ENCODE measurements around the gene TANK. TPM values are rescaled to one million over a fixed set of nuclear protein-coding genes. Genes with fewer than 3 reads are reported as not detected.

Gene TANK
- total and polyA plus RNA-seq, 4 experiments from 2014 or later = 76.3 to 91.2 (median 88.4) TPM

DNA sequence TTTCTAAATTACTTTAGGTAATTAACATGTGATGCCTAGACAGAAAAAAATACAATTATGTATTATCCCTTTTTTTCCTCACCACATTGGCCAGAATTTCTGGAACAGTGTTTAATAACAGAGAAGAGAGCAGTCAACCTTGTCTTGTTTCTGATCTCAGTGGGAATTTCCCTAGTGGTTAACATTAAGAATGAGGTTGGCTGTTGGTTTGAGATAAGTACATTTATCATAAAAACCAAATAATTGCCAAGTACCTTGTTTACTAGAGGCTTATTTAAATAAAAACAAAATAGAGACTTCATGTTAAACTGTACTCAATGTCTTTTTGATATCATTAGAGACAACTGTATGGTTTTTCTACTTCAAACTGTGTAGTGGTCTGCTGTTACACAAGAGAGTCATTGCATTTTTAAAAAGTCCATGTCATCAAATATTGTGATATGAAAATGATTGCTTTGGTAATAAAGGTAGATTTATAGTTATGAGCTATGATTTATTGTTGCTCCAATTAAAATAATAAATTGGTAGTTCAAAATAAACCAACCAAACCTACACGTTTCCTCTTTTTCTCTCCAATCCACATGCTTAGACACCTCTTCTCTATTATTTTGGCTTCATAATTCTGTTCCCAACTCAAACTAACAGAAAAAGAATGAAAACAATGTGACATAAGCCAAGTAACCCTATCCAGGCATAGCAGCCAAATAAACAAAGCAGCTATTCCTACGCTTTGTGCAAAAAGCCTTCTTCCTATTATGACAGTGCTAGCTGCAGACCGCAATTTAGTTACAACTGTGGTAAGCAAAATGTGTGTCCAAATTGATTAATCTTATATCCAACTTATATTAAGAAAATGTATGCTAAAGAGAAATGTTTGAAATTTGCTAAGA is 20.9 kb upstream of the TANK start:
- Histone ChIP-seq H3K4me1 (ENCODE audit: insufficient read depth, low read length) (peaks cover 65% of the 10 kb centered on the region), H3K36me3 (ENCODE audit: insufficient read depth, low read length) (no peaks in the 10 kb centered on the region), H3K4me3 (ENCODE audit: low read length in 2 of 2) (peak overlapping the region; percentile 33 to 90), H3K27ac (ENCODE audit: low read depth, low read length) (peak overlapping the region; percentile 97), H3K9me3 (ENCODE audit: control insufficient read depth in 1 of 2, low read length in 2 of 2) (no peaks in the 10 kb centered on the region), H3K27me3 (ENCODE audit: insufficient read depth, low read length) (no peaks in the 10 kb centered on the region)
- POLR2A ChIA-PET (ENCODE audit: partially characterized antibody) = interaction anchor here (0.6 to 2.6 kb wide), 12 partner anchors 10 to 104 kb away, joined by 3 to 14 read pairs (median 4); partner anchors contain the start of gene TANK
- H3K9me3 Mint-ChIP-seq = no peaks in the 10 kb centered on the region
- peak; percentile 40 to 66 (median 50) for DNase-seq
- intact Hi-C loops (cut with micrococcal nuclease) = loop anchor here (5.0 kb wide), 2 partner anchors 62 to 77 kb away; no protein-coding TSS in a partner anchor
- peaks cover 18 to 25% of the 10 kb centered on the region in 2 donors for H3K36me3 Mint-ChIP-seq
- peak overlapping the region; percentile 92 to 99 (median 97) for H3K27ac Mint-ChIP-seq
- H3K4me3 Mint-ChIP-seq = peak overlapping the region; percentile 90 to 99 (median 94)
- peaks cover 58 to 80% (median 64%) of the 10 kb centered on the region in 4 donors for H3K4me1 Mint-ChIP-seq
- no peaks in the 10 kb centered on the region for H3K27me3 Mint-ChIP-seq
- CTCF ChIA-PET (ENCODE audit: partially characterized antibody) = interaction anchor here (0.6 to 4.9 kb wide), 5 partner anchors 21 to 84 kb away, joined by 3 to 25 read pairs (median 3); partner anchors contain the start of gene TANK

DNA sequence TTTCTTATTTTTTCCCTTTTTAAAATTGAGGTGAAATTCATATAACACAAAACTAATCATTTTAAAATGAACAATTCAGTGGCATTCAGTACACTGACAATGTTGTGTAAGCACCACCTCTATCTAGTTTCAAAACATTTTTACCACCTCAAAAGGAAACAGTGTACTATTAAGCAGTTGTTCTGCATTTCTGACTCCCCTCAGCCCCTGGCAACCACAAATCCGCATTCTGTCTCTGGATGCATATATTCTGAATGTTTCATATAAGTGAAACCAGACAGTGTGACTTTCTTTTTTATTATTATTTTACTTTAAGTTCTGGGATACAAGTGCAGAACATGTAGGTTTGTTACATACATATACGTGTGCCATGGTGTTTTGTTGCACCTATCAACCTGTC is 19.2 kb upstream of the TANK start:
- intact Hi-C loops (cut with micrococcal nuclease) = no loop called here
- DNase-seq = peak in 3 of 5 donors; percentile 31 to 58 (median 32)
- POLR2A ChIA-PET (ENCODE audit: partially characterized antibody) = interaction anchor here (0.8 kb wide), 1 partner anchor 19 kb away, joined by 3 read pairs; the partner anchor contains the start of gene TANK
- Mint-ChIP-seq H3K27me3 (no peaks in the 10 kb centered on the region), H3K27ac (peak overlapping the region; percentile 18 to 86 (median 80)), H3K4me1 (peaks cover 65 to 86% (median 71%) of the 10 kb centered on the region in 4 donors), H3K9me3 (no peaks in the 10 kb centered on the region), H3K4me3 (peak overlapping the region; percentile 44 to 97 (median 70)), H3K36me3 (peaks cover 30 to 32% of the 10 kb centered on the region in 2 donors)
- H3K4me3 ChIP-seq (ENCODE audit: low read length in 2 of 2) = peak overlapping the region in 1 of 2 donors; percentile 4
- CTCF ChIA-PET (ENCODE audit: partially characterized antibody) = no interaction called here
- no peaks in the 10 kb centered on the region for H3K36me3 ChIP-seq (ENCODE audit: insufficient read depth, low read length)
- peaks cover 54% of the 10 kb centered on the region for H3K4me1 ChIP-seq (ENCODE audit: insufficient read depth, low read length)
- H3K27ac ChIP-seq (ENCODE audit: low read depth, low read length) = no peak overlapping the region
- no peaks in the 10 kb centered on the region for H3K27me3 ChIP-seq (ENCODE audit: insufficient read depth, low read length)
- H3K9me3 ChIP-seq (ENCODE audit: control insufficient read depth in 1 of 2, low read length in 2 of 2) = no peaks in the 10 kb centered on the region

DNA sequence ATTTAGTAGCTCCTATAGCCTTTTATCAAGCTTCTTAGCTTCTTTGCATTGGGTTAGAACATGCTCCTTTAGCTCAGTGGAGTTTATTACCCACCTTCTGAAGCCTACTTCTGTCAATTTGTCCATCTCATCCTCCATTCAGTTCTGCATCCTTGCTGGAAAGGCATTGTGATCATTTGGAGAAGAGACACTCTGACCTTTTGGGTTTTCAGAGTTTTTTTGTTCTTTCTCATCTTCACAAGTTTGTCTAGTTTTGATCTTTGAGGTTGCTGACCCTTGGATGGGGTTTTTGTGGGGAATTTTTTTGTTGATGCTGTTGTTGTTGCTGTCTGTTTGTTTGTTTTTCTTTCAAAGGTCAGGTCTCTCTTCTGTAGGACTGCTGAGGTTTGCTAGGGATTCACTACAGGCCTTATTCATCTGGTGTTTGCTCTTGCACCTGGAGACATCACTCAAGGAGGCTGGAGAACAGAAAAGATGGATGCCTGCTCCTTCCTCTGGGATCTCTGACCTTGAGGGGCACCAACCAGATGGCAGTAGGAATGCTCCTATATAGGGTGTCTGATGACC is 13.9 kb upstream of the TANK start:
- CTCF ChIA-PET (ENCODE audit: partially characterized antibody) = no interaction called here
- H3K27ac Mint-ChIP-seq = peak overlapping the region in 5 of 7 donors; percentile 9 to 82 (median 54)

GRCh38 chr2:161146996-161147395 is 13.2 kb upstream of the TANK start:
- Histone ChIP-seq H3K9me3 (ENCODE audit: control insufficient read depth in 1 of 2, low read length in 2 of 2) (peaks cover 0 to 13% of the 10 kb centered on the region in 2 donors), H3K36me3 (ENCODE audit: insufficient read depth, low read length) (no peaks in the 10 kb centered on the region), H3K27ac (ENCODE audit: low read depth, low read length) (no peak overlapping the region), H3K4me1 (ENCODE audit: insufficient read depth, low read length) (peaks cover 25% of the 10 kb centered on the region), H3K4me3 (ENCODE audit: low read length in 2 of 2) (no peak overlapping the region), H3K27me3 (ENCODE audit: insufficient read depth, low read length) (no peaks in the 10 kb centered on the region)
- peaks cover 0 to 42% (median 39%) of the 10 kb centered on the region in 8 donors for H3K9me3 Mint-ChIP-seq
- ChIA-PET CTCF (ENCODE audit: partially characterized antibody) (no interaction called here), POLR2A (ENCODE audit: partially characterized antibody) (interaction anchor here (0.5 kb wide), 1 partner anchor 34 kb away, joined by 3 read pairs; no protein-coding TSS in a partner anchor)
- DNase-seq = no peak
- no peak overlapping the region for H3K27ac Mint-ChIP-seq
- peaks cover 50 to 71% (median 57%) of the 10 kb centered on the region in 4 donors for H3K4me1 Mint-ChIP-seq
- intact Hi-C loops (cut with micrococcal nuclease) = no loop called here
- no peak overlapping the region for H3K4me3 Mint-ChIP-seq
- H3K27me3 Mint-ChIP-seq = no peaks in the 10 kb centered on the region
- peaks cover 62 to 74% of the 10 kb centered on the region in 2 donors for H3K36me3 Mint-ChIP-seq

More for the DNA sequence above, 13.9 kb upstream of the TANK start:
- Histone ChIP-seq H3K27me3 (ENCODE audit: insufficient read depth, low read length) (no peaks in the 10 kb centered on the region), H3K27ac (ENCODE audit: low read depth, low read length) (no peak overlapping the region), H3K9me3 (ENCODE audit: control insufficient read depth in 1 of 2, low read length in 2 of 2) (peaks cover 0 to 13% of the 10 kb centered on the region in 2 donors), H3K4me3 (ENCODE audit: low read length in 2 of 2) (no peak overlapping the region), H3K36me3 (ENCODE audit: insufficient read depth, low read length) (no peaks in the 10 kb centered on the region), H3K4me1 (ENCODE audit: insufficient read depth, low read length) (peaks cover 33% of the 10 kb centered on the region)
- intact Hi-C loops (cut with micrococcal nuclease) = no loop called here
- peaks cover 59 to 71% of the 10 kb centered on the region in 2 donors for H3K36me3 Mint-ChIP-seq
- H3K27me3 Mint-ChIP-seq = no peaks in the 10 kb centered on the region
- H3K4me3 Mint-ChIP-seq = peak overlapping the region in 2 of 8 donors; percentile 32 to 41
- no peak for DNase-seq
- POLR2A ChIA-PET (ENCODE audit: partially characterized antibody) = no interaction called here
- H3K4me1 Mint-ChIP-seq = peaks cover 57 to 78% (median 62%) of the 10 kb centered on the region in 4 donors
- peaks cover 0 to 35% (median 32%) of the 10 kb centered on the region in 8 donors for H3K9me3 Mint-ChIP-seq

GRCh38 chr2:161147856-161148255 is 12.4 kb upstream of the TANK start:
- no peaks in the 10 kb centered on the region for H3K27me3 ChIP-seq (ENCODE audit: insufficient read depth, low read length)
- H3K36me3 ChIP-seq (ENCODE audit: insufficient read depth, low read length) = no peaks in the 10 kb centered on the region
- POLR2A ChIA-PET (ENCODE audit: partially characterized antibody) = no interaction called here
- Mint-ChIP-seq H3K4me1 (peaks cover 43 to 65% (median 49%) of the 10 kb centered on the region in 4 donors), H3K27ac (peak overlapping the region in 1 of 7 donors; percentile 20), H3K9me3 (peaks cover 0 to 48% (median 44%) of the 10 kb centered on the region in 8 donors), H3K27me3 (no peaks in the 10 kb centered on the region), H3K4me3 (no peak overlapping the region), H3K36me3 (peaks cover 66 to 77% of the 10 kb centered on the region in 2 donors)
- no peak for DNase-seq
- CTCF ChIA-PET (ENCODE audit: partially characterized antibody) = no interaction called here
- no peak overlapping the region for H3K27ac ChIP-seq (ENCODE audit: low read depth, low read length)
- H3K4me1 ChIP-seq (ENCODE audit: insufficient read depth, low read length) = peaks cover 17% of the 10 kb centered on the region
- intact Hi-C loops (cut with micrococcal nuclease) = no loop called here
- H3K4me3 ChIP-seq (ENCODE audit: low read length in 2 of 2) = no peak overlapping the region
- H3K9me3 ChIP-seq (ENCODE audit: control insufficient read depth in 1 of 2, low read length in 2 of 2) = peaks cover 0 to 13% of the 10 kb centered on the region in 2 donors

GRCh38 chr2:161150704-161151103 is 9.5 kb upstream of the TANK start:
- H3K36me3 Mint-ChIP-seq = peaks cover 67 to 70% of the 10 kb centered on the region in 2 donors
- CTCF ChIA-PET (ENCODE audit: partially characterized antibody) = no interaction called here

More at GRCh38 chr2:161150704-161151103, 9.5 kb upstream of the TANK start:
- Histone ChIP-seq H3K27ac (ENCODE audit: low read depth, low read length) (no peak overlapping the region), H3K36me3 (ENCODE audit: insufficient read depth, low read length) (no peaks in the 10 kb centered on the region), H3K4me3 (ENCODE audit: low read length in 2 of 2) (no peak overlapping the region), H3K9me3 (ENCODE audit: control insufficient read depth in 1 of 2, low read length in 2 of 2) (peaks cover 0 to 13% of the 10 kb centered on the region in 2 donors), H3K4me1 (ENCODE audit: insufficient read depth, low read length) (no peaks in the 10 kb centered on the region), H3K27me3 (ENCODE audit: insufficient read depth, low read length) (no peaks in the 10 kb centered on the region)
- POLR2A ChIA-PET (ENCODE audit: partially characterized antibody) = no interaction called here
- intact Hi-C loops (cut with micrococcal nuclease) = no loop called here
- H3K4me1 Mint-ChIP-seq = peaks cover 24 to 49% (median 31%) of the 10 kb centered on the region in 4 donors
- no peak for DNase-seq
- H3K4me3 Mint-ChIP-seq = no peak overlapping the region
- no peak overlapping the region for H3K27ac Mint-ChIP-seq
- H3K27me3 Mint-ChIP-seq = no peaks in the 10 kb centered on the region
- peaks cover 0 to 49% (median 45%) of the 10 kb centered on the region in 8 donors for H3K9me3 Mint-ChIP-seq

Data from CD4-positive, alpha-beta memory T cell (primary cell).